Activated CD4-positive, alpha-beta T cell treated with anti-CD3 and anti-CD28 coated beads for 4 hours (primary cell): Measurements from ENCODE around the gene IFT81.

ENCODE experiments used
- DNase-seq, 2 donors: peaks; one replicate each; pipeline ENCODE4 v3.0.0-alpha.2; 2020

Gene IFT81

DNA sequence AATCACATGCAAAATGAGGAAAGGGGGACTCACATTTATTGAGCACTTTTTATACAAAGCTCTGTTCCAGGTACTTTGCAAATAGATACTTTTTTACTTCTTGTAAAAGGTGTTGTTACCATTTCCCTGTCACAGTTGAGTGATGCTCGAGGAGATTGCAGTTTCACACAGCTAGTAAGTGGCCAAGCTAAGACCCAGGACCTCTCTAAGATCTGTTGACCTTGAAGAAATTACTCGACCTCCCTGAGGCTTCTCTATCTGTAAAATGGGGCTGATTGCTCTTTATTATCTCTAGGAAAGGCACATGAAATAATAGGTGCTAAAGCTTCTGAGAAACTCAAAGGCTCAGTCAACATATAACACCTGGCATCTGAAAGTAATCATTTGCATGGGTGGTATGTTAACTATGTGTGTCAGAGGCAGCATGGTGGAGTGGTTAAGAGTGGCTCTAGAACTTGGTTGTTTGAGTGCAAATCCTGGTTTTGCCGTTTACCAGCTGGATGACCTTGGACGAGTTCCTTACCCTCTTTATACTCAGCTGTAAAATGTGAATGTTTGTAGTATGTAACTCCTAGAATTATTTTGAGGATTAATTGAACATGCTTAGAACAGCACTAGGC is 41.5 kb downstream of the IFT81 start:
- DNase-seq, result no peak

DNA sequence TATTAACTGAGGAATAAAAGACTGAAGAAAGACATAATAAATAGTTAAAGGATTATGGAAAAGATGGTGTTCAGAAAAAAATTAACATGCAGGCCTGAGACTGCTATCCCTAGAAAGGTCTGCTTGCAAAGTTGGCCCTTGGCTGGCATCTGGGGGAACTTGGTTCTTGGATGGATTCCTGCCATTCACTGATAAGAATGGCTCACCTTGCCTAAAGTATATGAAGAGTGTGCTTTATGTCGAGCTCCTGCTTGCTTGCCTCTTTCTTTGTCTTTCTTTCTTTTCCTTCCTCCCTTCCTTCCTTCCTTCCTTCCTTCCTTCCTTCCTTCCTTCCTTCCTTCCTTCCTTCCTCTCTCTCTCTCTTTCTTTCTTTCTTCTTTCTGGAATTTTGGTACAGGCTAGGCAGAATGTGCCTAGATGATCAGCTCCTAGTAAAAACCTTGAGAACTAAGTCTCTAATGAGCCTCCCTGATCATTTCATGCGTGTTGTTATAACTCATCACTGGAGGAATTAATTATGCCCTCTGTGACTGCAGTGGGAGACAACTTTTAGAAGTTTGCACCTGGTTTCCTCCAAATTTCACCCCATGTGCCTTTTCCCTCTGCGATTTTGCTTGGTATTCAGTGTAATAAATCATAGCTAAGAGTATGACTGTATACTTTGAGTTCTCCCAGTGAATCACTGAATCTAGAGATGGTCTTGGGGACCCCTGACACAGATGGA is 44.7 kb downstream of the IFT81 start:
- DNase-seq, result no peak

DNA sequence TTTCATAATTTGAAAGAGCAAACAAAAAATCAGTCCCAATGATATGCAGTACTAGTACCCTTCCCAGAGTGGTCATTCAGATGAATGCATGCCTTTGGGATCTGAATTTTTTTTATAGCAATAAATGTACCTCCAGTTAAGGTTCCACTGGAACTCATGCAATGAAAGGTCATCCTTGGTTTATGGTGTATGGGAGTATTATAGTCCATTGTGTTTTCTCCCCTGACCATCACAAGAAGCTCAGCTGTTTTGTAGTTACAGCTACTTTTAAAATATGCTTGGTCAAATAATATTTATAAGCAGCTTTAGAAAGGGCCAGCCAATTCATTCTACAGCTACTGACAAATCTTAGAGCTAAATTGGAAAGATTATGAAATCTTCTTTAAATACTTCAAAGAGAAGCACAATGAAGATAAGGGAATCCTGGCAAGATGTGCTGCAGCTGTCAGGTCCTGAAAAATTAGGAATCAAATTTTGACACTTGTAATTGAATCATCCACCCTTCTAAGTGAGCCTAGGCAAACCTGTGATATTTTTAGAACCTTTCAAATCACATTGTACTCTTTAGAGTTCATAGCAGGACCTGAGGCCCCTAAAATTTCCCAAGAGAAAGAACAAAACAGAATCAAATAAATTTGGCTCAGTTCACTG is 46.5 kb downstream of the IFT81 start:
- DNase-seq, result no peak

DNA sequence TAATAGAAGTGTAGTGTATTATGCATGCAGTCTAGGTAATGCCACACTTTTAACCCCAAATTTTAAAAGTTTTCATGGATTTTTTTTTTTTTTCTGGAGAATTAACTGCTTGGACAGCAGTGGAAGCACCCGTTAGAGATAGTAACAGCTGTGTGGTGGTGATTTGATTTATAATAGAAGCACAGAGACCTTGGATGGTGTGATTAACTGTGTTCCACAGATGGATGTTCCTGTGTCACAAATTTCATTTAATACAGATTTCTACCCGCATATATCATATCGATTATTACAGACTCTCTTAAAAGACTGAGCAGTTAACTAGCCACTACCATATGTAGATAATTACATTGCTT is 47.0 kb downstream of the IFT81 start:
- DNase-seq, result no peak

DNA sequence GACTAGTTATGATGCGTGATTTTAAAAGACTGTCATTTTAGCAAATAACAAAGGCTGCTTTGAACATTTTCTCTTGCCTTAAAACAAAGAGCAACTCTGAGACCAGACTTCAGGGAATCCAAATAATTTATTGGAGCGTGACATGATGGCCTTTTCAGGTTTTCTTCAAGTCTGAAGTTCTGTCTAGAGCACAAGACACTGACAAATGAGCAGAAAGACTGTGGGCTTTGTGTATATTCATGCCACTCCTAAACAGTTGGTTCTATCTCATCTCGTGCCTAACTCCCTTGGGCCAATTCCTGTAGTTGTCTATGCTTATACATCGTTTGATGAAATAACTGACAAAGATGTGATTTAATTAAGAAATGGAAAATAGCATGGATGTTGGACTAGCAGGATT is 47.5 kb downstream of the IFT81 start:
- no peak for DNase-seq

DNA sequence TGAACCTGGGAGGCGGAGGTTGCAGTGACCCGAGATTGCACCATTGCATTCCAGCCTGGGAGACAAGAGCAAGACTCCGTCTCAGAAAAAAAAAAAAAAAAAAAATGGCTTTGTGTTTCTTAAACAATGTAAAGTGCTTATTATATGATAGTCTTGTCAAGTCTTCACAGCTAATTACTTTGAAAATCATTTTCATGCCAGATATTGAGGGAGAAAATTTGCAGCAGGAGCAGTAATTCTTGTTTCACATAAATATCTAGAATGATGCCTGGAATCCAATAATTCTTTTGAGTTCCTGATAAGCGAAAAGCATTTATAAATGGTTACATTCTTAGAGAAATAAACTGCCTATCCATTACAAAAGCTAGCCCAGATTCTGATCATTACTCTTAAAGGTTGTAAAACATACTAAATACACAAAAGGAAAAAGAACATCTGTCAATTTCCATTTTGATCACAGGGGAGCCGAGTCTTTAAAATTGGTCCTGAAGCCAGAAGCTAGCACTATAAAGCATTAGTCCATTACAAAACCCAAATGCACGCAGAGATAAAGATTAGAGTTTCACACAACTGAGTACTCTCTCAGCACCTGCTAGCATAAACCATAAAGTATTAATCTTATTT is 50.3 kb downstream of the IFT81 start:
- no peak for DNase-seq

DNA sequence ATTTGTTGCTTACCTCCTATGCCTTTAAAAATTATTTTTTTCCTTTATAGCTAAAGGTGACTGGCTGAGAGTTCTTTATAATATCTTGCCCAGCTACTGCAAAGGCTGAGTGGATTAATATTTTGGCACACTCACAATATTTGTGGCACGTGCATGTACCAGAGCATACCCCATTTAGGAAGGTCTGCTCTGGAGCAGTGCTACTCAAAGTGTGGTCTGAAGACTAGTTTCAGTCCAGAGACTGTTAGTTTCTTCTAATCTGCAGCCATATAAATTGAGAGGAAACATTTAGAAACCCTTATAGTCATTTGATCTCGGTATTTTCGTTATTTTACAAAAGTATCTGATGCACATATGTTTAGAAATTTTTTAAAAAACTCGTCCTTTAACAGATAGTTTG is 51.0 kb downstream of the IFT81 start:
- DNase-seq, result no peak

DNA sequence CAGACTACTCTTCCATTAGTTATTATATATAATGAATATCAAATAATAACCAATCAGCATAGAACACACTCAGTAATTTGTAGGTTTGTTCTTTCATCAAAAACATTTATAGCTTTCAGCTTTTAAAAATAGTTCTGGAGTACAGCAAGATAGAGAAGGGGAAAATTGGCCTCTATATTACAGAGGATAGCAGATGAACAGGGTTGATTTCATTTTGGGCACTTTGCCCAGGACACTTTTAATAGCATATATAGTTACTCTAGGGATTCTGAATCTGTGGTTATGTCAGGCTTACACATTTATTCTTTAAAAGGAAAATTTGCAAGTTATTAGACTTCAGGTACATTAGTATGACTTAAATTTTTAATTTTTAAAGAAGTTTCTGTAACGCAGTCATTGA is 52.6 kb downstream of the IFT81 start:
- no peak for DNase-seq

DNA sequence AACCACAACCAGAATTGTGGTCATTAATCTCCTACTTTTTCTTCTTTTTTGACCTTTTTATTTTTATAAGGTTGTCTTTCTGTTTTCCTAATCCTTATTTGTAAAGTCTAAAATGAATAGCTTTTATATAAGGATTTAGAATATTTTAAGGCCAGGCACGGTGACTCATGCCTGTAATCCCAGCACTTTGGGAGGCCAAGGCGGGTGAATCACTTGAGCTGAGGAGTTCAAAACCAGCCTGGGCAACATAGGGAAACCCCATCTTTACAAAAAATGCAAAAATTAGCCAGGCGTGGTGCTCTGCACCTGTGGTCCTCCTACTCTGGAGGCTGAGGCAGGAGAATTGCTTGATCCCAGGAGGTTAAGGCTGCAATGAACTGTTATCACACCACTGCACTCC is 55.1 kb downstream of the IFT81 start:
- no peak for DNase-seq

DNA sequence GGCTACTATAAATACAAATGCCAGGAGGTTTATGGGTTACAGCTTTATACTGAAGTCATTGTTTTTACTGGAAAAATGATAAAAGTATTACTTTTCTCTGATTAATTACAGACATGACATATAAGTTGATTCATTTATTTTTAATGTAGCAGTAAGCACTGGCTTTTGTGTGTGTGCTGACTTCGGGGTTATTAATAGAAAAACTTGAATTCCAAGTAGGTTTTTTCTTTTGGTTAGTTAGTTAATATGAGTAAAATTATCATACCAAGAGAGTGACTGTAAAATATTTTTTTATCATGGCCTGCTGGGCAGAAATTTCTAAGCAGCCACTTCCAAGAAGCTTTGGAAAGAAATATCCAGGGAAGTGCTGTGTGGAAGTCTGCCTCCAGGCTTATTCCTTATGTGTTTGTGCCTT is 56.4 kb downstream of the IFT81 start:
- DNase-seq, result no peak

DNA sequence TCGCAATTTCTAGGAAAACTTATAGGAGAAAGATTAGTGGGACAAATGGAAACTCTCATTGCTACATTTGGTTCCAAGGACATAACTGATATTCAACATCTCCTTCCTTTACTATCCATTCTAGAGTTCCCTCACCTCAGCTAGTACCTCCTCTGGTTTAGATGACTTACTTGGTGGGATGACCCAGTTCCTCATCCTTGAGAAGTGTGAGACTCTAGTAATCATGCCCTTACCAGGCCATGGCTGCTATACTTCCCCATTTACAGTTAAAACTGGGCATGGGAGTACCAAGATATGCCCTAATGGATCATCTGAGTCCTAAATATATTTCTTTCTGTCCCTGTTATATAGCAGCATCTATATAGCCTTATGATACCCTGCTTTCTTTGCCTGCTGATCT is 58.1 kb downstream of the IFT81 start:
- DNase-seq, result no peak

DNA sequence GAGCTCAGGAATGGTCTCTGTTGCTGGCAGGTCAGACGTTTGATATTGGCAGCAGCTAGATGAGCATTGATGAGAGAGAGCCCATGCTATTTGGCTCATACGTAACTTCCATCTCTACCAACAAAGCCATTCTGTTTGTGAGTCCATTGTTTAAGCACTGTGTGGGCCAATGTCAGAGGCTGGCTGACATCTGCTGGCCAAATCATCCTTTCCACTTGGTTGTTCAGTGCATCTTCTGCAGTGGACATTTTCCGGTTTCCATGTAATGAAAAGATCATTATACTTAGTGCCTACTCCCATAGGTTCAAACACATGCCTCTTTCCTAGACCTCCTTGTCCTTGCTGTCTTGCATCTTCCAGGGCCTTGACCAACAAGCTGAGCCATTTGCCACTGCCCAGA is 59.2 kb downstream of the IFT81 start:
- DNase-seq, result no peak

DNA sequence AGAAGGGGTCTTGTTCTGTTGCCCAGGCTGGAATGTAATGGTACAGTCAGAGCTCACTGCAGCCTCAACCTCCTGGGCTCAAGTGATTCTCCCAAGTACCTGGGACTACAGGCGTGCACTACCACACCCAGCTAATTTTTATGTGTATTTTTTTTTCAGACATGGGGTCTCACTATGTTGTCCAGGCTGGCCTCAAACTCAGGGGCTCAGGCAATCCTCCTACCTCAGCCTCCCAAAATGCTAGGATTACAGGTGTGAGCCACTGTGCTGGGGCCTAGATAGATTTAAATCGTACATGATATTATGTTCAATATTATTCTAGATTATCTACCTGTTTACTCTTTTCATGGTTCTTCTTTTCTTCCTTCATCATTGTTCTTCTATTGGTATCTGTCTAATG is 61.5 kb downstream of the IFT81 start:
- DNase-seq, result no peak

DNA sequence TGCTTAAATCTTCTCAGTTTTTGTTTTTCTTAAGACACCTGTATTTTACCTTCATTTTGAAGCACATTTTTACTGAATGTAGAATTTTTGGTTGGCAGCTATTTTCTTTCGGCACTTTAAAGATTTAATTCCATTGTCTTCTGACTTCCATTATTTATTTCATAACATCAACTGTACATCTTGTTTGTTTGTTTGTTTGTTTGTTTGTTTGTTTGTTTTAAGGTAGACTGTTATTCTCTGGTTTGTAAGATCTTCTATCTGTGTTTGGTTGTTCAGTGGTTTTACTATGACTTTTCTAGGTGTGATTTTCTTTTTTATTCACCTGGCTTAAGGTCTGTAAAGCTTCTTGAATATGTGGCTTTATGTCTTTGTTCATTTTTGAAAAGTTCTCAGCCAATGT is 61.9 kb downstream of the IFT81 start:
- no peak for DNase-seq

DNA sequence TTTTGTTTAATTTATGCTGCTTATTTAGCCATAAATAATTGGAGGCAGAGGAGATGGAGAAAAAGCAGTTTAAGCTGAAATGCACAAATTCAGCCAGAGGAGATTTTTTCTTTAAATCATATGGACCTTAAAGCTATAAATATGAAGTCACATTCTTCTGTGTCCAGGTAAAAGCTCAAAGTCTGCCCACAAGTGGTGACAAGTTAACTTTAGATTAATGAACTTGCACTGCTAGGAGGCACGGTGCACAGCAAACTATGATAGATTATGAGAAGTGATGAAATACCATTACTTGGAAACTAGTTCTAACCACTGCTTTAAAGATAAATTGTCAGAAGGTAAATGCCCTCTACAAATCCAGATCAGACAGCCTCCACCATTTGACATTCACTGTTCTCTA is 69.0 kb downstream of the IFT81 start:
- no peak for DNase-seq

DNA sequence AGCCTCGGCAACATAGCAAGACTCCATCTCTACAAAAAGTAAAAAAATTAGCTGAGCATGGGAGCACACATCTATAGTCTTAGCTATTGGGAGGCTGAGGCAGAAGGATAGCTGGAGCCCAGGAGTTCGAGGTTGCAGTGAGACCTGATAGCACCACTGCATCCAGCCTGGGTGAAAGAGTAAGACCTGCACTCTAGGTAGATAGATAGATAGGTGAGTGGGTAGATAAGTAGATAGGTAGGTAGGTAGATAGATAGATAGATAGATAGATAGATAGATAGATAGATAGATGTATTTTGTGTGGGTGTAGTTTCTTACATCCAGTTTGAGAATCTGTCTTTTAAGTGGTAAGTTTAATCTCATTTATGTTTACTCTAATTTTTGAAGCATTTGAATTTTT is 72.8 kb downstream of the IFT81 start:
- DNase-seq, result no peak

DNA sequence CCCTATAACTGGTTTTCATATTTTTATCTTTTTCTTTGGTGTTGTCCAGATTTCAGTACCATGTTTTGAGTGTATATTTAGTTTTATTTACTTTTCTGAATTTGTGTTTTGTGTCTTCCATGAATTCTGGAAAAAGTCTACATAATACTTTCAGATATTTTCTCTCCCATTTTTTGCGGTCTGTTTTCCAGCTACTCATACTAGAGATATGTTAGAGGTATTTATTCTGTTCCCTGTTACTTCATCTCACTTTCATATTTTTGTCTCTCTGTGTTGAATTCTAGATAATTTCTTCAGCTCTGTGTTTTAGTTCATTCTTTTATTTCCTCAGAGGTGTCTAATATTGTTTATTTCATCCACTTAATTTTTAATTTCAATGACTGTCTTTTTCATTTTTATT is 74.2 kb downstream of the IFT81 start:
- DNase-seq, result no peak

DNA sequence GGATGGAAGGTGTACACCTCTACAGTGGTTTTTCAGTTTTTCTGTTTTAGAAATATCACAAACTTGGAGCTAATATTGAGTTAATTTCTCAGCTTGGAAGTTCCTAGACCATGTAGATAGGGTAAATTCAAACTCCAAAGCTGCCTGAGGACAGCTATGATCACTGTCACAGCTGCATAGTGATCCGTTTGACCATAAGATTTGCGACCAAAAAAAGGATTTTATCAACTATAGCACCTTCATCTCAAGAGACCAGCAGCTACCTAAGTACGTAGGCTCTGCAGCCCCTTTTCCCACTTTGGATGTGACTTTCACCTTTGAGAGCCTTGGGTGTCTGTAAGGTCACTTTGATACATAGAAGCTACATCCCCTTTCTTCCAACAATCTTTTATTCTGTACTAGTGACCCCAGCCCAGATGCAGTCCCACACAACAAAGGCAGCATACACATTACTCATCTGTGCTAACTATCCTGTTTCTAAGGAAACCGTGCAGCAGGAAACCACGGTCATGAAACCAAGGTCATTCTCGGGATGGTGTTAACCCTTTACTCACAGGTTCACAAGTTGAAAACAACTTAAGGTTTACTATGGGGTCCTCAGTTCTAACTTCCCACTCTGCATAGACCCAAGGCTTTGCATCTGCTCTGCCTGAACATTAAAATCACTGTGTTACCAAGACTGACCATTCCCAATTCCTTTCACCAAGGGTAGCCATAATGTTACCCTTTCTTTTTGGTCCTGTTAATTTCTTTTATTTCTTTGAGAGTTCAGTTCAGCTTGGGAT is 75.4 kb downstream of the IFT81 start:
- no peak for DNase-seq

DNA sequence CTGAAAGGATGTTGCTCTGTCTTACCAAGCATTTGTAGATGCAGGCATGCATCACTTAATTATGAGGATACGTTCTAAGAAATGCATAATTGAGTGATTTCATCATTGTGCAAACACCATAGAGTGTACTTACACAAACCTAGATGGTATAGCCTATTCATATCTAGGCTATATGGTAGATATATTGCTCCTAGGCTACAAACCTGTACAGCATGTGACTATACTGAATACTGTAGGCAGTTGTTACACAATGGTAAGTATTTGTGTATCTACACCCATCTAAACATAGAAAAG is 75.9 kb downstream of the IFT81 start:
- no peak for DNase-seq

DNA sequence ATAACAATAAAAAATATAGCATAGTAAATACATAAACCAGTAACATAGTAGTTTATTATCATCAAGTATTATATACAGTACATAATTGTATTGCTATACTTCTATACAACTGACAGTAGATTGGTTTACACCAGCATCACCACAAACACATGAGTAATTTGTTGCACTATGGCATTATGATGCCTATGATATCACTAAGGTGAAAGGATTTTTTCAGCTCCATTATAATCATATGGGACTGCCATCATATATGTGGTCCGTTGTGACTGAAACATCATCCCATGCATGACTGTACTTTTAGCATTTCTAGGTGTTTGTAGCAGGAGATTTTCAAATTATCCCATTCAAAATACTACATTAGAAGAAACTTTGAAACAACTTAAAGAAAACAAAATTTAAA is 77.8 kb downstream of the IFT81 start:
- no peak for DNase-seq

DNA sequence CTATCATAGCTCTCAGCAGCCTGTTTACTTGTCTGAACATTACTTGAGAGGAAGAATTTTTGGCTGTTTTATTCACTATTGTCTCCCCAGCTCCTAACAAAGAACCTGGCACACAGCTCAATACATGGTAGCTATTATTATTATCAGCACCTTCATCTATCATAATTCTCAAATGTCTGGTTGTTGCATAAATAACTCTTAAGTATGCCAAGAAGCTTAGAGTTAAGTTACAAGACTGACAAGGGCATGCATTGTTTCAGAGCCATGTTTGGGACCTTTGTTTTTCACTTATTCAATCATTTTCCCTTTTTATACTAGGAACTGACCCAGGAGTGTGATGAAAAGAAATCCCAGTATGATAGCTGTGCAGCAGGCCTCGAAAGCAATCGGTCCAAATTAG is 79.4 kb downstream of the IFT81 start:
- DNase-seq, result no peak

DNA sequence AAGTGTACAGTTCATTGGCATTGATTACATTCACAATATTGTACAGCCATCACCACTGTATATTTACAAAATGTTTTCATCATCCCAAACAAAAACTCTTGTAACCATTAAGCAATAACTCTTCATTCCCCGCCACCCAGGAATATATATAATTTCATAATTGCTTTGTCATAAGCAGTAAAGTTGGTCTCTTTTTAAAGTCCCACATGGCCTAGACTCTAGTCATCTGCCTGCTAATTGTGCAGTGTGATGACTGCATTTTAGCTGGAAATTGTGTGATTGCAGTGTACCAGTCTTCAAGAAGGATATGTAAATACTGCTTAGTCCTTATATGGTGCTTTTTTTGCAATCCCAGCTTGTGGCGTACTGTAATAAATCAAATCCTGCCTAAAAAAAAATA is 81.8 kb downstream of the IFT81 start:
- DNase-seq, result no peak
